ENCODE results near the gene ZBTB20. TPM values are rescaled to one million over a fixed set of nuclear protein-coding genes. Genes with fewer than 3 reads are reported as not detected.

The ZBTB20 gene
- total and polyA plus RNA-seq, 10 of the 15 experiments (the other 5 are each of a cell fraction or from before 2014, with no cell fraction given) = 0.20 to 5.5 (median 2.2) TPM

- H3K27me3 ChIP-seq (replicated peaks in 1 of 2; ENCODE audit: control insufficient read depth in 2 of 2, insufficient read depth in 2 of 2, low read length in 1 of 2) = no peaks in the 10 kb centered on the region
- ChIA-PET SMC1A (ENCODE audit: uncharacterized antibody, unreplicated experiment) (interaction anchor here (1.5 kb wide), 1 partner anchor 11 kb away, joined by 3 read pairs; no protein-coding TSS in a partner anchor), RAD21 (ENCODE audit: unreplicated experiment) (no interaction called here), POLR2A (no interaction called here), CTCF (no interaction called here)
- in situ Hi-C loops (cut with MboI) (no loop called here), intact Hi-C loops (cut with micrococcal nuclease; ENCODE audit: unreplicated experiment) (no loop called here)
- H3K4me3 ChIP-seq = no peak overlapping the region
- H3K9me3 ChIP-seq (replicated peaks; ENCODE audit: control insufficient read depth, insufficient read depth, low read length) = no peaks in the 10 kb centered on the region
- ATAC-seq = no peak
- TF ChIP-seq TBL1XR1 (IDR thresholded peaks at IDR 0.05; ENCODE audit: low read depth, low read length) (no peak), ESRRA (IDR thresholded peaks at IDR 0.05; ENCODE audit: low read length) (no peak), ZZZ3 (IDR thresholded peaks at IDR 0.05; ENCODE audit: control insufficient read depth, insufficient read length, low read depth) (no peak), WRNIP1 (IDR thresholded peaks at IDR 0.05; ENCODE audit: borderline replicate concordance, low read depth, low read length) (no peak), TCF12 (IDR thresholded peaks at IDR 0.05; ENCODE audit: low read depth, low read length) (no peak), KDM1A (IDR thresholded peaks at IDR 0.05; ENCODE audit: borderline replicate concordance) (no peak), YBX1 (IDR thresholded peaks at IDR 0.05) (no peak), FOXM1 (IDR thresholded peaks at IDR 0.05; ENCODE audit: low read depth, low read length) (no peak), NFYA (IDR thresholded peaks at IDR 0.05; ENCODE audit: borderline replicate concordance, low read depth, low read length) (no peak), PML (IDR thresholded peaks at IDR 0.05; ENCODE audit: low read length) (no peak), MAX (IDR thresholded peaks at IDR 0.05; ENCODE audit: low read depth, low read length) (no peak), ZNF592 (IDR thresholded peaks at IDR 0.05) (no peak), CHD4 (IDR thresholded peaks at IDR 0.05) (no peak), MTA2 (IDR thresholded peaks at IDR 0.05; ENCODE audit: low read depth) (no peak), RAD21 (IDR thresholded peaks at IDR 0.05; ENCODE audit: insufficient read depth, low read depth, low read length) (no peak), PRDM15 (CRISPR knock-in tag; IDR thresholded peaks at IDR 0.05) (no peak), EED (IDR thresholded peaks at IDR 0.05; ENCODE audit: low read depth) (no peak)
- H3K79me2 ChIP-seq (ENCODE audit: control insufficient read depth, insufficient read depth, low read length) = no peaks in the 10 kb centered on the region
- no peak overlapping the region for H3K4me2 ChIP-seq (ENCODE audit: control insufficient read depth, insufficient read depth)
- 62% methylated on average over 1 of the region's 1 CpG for WGBS (ENCODE audit: insufficient coverage, insufficient replicate concordance, low lambda C conversion rate, missing lambda C conversion rate)
- no peaks in the 10 kb centered on the region for H3K4me1 ChIP-seq (ENCODE audit: control insufficient read depth, insufficient read depth, low read length)
- BruUV-seq (replicated peaks) = no TSS peak
- H2AFZ ChIP-seq (ENCODE audit: control insufficient read depth, low read depth, low read length) = no peak overlapping the region
- FAIRE-seq = no peak
- no peak overlapping the region for H3K27ac ChIP-seq (ENCODE audit: control insufficient read depth, insufficient read depth)
- no peaks in the 10 kb centered on the region for H4K20me1 ChIP-seq (ENCODE audit: control insufficient read depth, insufficient read depth)
- H3K9ac ChIP-seq (ENCODE audit: control insufficient read depth, insufficient read depth, low read length) = no peak overlapping the region
- no peak for DNase-seq (ENCODE audit: low read depth, low spot score)
- no peaks in the 10 kb centered on the region for H3K36me3 ChIP-seq (ENCODE audit: control insufficient read depth in 2 of 2, insufficient read depth in 2 of 2, low read length in 1 of 2)
Measured at GRCh38 chr3:114490829-114491228, 656.3 kb downstream of the ZBTB20 start.
